Measurements from ENCODE around the gene GRIK2.
"Not testable (repeated sequence)": the region's sequence is repeated elsewhere in the genome, so short reads cannot be mapped to it uniquely, and the experiment has no call there.

The GRIK2 gene

GRCh38 chr6:101393251-101393828 is at the start of gene GRIK2:
Gene GRIK2, plus strand, starts transcription at chr6:101393708.
- no peak for DNase-seq

GRCh38 chr6:101344885-101345284 is 48.6 kb upstream of the GRIK2 start:
- no peak for DNase-seq

GRCh38 chr6:101348816-101349215 is 44.7 kb upstream of the GRIK2 start:
- DNase-seq, result no peak

- not testable (repeated sequence) for DNase-seq
These were observed 42.9 kb upstream of the GRIK2 start for GRCh38 chr6:101350631-101351030.

- DNase-seq, result no peak
These were observed 42.3 kb upstream of the GRIK2 start for GRCh38 chr6:101351173-101351572.

GRCh38 chr6:101352316-101352715 is 41.2 kb upstream of the GRIK2 start:
- DNase-seq, result no peak

GRCh38 chr6:101365181-101365580 is 28.3 kb upstream of the GRIK2 start:
- no peak for DNase-seq

GRCh38 chr6:101379926-101380325 is 13.6 kb upstream of the GRIK2 start:
- DNase-seq, result no peak

- no peak for DNase-seq
These were observed 12.4 kb upstream of the GRIK2 start for GRCh38 chr6:101380897-101381630.

GRCh38 chr6:101383747-101384146 is 9.8 kb upstream of the GRIK2 start:
- DNase-seq, result not testable (repeated sequence)

GRCh38 chr6:101386982-101387381 is 6.5 kb upstream of the GRIK2 start:
- no peak for DNase-seq

GRCh38 chr6:101391772-101392585 is 1.5 kb upstream of the GRIK2 start:
- no peak for DNase-seq

- DNase-seq, result no peak
These were observed 800 bp upstream of the GRIK2 start for GRCh38 chr6:101392586-101393230.

- DNase-seq, result no peak
These were observed 332 bp downstream of the GRIK2 start for GRCh38 chr6:101393829-101394251.

GRCh38 chr6:101394936-101395335 is 1.4 kb downstream of the GRIK2 start:
- DNase-seq, result no peak

- no peak for DNase-seq
These were observed 1.8 kb downstream of the GRIK2 start for GRCh38 chr6:101395345-101395744.

- peak; percentile 26 for DNase-seq
These were observed 3.2 kb downstream of the GRIK2 start for GRCh38 chr6:101396548-101397173.

GRCh38 chr6:101397199-101397598 is 3.7 kb downstream of the GRIK2 start:
- DNase-seq, result no peak

- no peak for DNase-seq
These were observed 5.5 kb downstream of the GRIK2 start for GRCh38 chr6:101398716-101399615.

GRCh38 chr6:101399616-101400162 is 6.2 kb downstream of the GRIK2 start:
- DNase-seq, result no peak

All from activated CD4-positive, alpha-beta T cell treated with anti-CD3 and anti-CD28 coated beads, Interleukin-2, amount 50 U/mL, for 1 hour (primary cell).